ENCODE data around the gene KLHL22. TPM values are rescaled to one million over a fixed set of nuclear protein-coding genes. Genes with fewer than 3 reads are reported as not detected.

Gene KLHL22
- total and polyA plus RNA-seq, 2 donors (not counting 3 experiments of a cell fraction or from before 2014, with no cell fraction given) = 24.2 to 33.6 TPM

GRCh38 chr22:20419664-20419951, 76.0 kb downstream of the KLHL22 start:
- dilution Hi-C loops (cut with MboI; ENCODE audit: extremely low pct_ligation_motif_present, low sequenced_read_pairs) = no loop called here
- intact Hi-C loops (cut with micrococcal nuclease) = no loop called here
- FAIRE-seq = no peak

More at GRCh38 chr22:20419664-20419951, 76.0 kb downstream of the KLHL22 start:
- no peaks in the 10 kb centered on the region for H3K79me2 ChIP-seq (ENCODE audit: control insufficient read depth, insufficient read depth, low read length)
- ChIA-PET CTCF (interaction anchor here (1.6 to 4.3 kb wide), 3 partner anchors 14 to 79 kb away, joined by 14 to 337 read pairs (median 36); no protein-coding TSS in a partner anchor), POLR2A (no interaction called here)
- TF ChIP-seq FOS (IDR thresholded peaks at IDR 0.05; ENCODE audit: borderline replicate concordance, insufficient read depth, low read length) (no peak), GATA2 (IDR thresholded peaks at IDR 0.05; ENCODE audit: insufficient read depth, insufficient read length, low read depth, low read length) (no peak), EZH2 (IDR thresholded peaks at IDR 0.05; ENCODE audit: borderline replicate concordance, low read depth, low read length, severe bottlenecking) (no peak), POLR2AphosphoS5 (IDR thresholded peaks at IDR 0.05; ENCODE audit: insufficient read depth, low read depth, low read length) (no peak), JUN (IDR thresholded peaks at IDR 0.05; ENCODE audit: borderline replicate concordance, insufficient read depth, insufficient read length, low read depth) (no peak), POLR2A (IDR thresholded peaks at IDR 0.05; ENCODE audit: low read depth, low read length) (no peak), MYC (IDR thresholded peaks at IDR 0.05; ENCODE audit: low read depth, low read length) (no peak), CTCF (IDR thresholded peaks at IDR 0.05; ENCODE audit: extremely low read depth in 1 of 2, insufficient read depth in 1 of 2, low read depth in 1 of 2, low read length in 2 of 2) (no peak)
- TF ChIP-seq, protein P1, sequence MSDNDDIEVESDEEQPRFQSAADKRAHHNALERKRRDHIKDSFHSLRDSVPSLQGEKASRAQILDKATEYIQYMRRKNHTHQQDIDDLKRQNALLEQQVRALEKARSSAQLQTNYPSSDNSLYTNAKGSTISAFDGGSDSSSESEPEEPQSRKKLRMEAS (IDR thresholded peaks at IDR 0.05; ENCODE audit: insufficient read depth, insufficient read length) = no peak
- no peak overlapping the region for H3K4me2 ChIP-seq (ENCODE audit: insufficient read depth, low read length)
- no peak overlapping the region for H3K9ac ChIP-seq (replicated peaks; ENCODE audit: extremely low read depth, insufficient read depth, low read length)
- H3K9me3 ChIP-seq (replicated peaks; ENCODE audit: control insufficient read depth, insufficient read depth, low read length) = no peaks in the 10 kb centered on the region
- H4K20me1 ChIP-seq (replicated peaks; ENCODE audit: control insufficient read depth, extremely low read depth, insufficient read depth, low read length) = no peaks in the 10 kb centered on the region
- BruUV-seq (replicated peaks) = no TSS peak
- no peak overlapping the region for H2AFZ ChIP-seq (ENCODE audit: low read depth, low read length)
- DNase-seq (ENCODE audit: low read depth, low spot score) = no peak
- H3K4me3 ChIP-seq (replicated peaks in 1 of 3; ENCODE audit: insufficient read depth in 1 of 3, low read depth in 1 of 3, low read length in 3 of 3) = no peak overlapping the region
- H3K4me1 ChIP-seq (ENCODE audit: control insufficient read depth, extremely low read depth, insufficient read depth, low read length) = no peaks in the 10 kb centered on the region
- H3K36me3 ChIP-seq (ENCODE audit: control insufficient read depth in 2 of 2, extremely low read depth in 1 of 2, insufficient read depth in 2 of 2, low read length in 2 of 2) = no peaks in the 10 kb centered on the region
- H3K27ac ChIP-seq (ENCODE audit: insufficient read depth, low read depth, low read length) = no peak overlapping the region
- no peaks in the 10 kb centered on the region for H3K9me1 ChIP-seq (replicated peaks; ENCODE audit: control insufficient read depth, extremely low read depth, insufficient read depth, low read length)
- peaks cover 0 to under 1% of the 10 kb centered on the region in 2 experiments for H3K27me3 ChIP-seq (ENCODE audit: control insufficient read depth in 2 of 2, insufficient read depth in 2 of 2, low read length in 2 of 2)

Measured in endothelial cell of umbilical vein (primary cell).